ENCODE measurements around the gene C5orf46.

DNA sequence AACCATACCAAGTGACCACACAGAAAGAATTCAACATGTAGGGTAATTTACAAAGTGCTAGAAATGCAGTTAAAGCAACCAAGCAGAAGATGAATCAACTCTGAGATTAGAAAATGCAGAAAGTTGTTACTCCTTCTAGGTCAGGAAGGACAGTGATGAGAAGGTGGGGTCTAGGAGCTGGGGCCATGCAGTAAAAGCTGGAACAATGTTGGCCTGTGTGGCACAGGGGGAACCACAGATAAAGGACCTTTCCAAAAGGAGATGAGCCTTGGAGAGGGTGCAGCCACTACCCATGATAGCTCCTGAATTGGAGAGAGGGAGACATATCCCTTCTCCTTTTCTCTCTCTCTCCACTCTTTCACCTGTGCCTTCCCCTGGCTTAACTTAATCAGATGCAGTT is 30.2 kb downstream of the C5orf46 start:
- no peak for TF ChIP-seq BHLHE40 (IDR thresholded peaks at IDR 0.05; ENCODE audit: borderline replicate concordance)
- no peak for TF ChIP-seq HDGF (IDR thresholded peaks at IDR 0.05; ENCODE audit: borderline replicate concordance)
- TF ChIP-seq ELF4 (IDR thresholded peaks at IDR 0.05), result no peak
- no peak for TF ChIP-seq SP1 (IDR thresholded peaks at IDR 0.05)
- no peak for TF ChIP-seq FOXM1 (IDR thresholded peaks at IDR 0.05; ENCODE audit: borderline replicate concordance)
- no peak for TF ChIP-seq L3MBTL2 (conservative IDR thresholded peaks at IDR 0.05)
- no peak for TF ChIP-seq CTBP1 (IDR thresholded peaks at IDR 0.05; ENCODE audit: borderline replicate concordance)

Measured in HEK293T (cell line).